Activated T-cell treated with anti-CD3 and anti-CD28 coated beads, Interleukin-2, amount 50 U/mL, for 24 hours (primary cell): Measurements from ENCODE around the gene SEBOX.
"Not testable (repeated sequence)": the region's sequence is repeated elsewhere in the genome, so short reads cannot be mapped to it uniquely, and the experiment has no call there.

Experiments
- DNase-seq: peaks from one replicate; pipeline ENCODE4 v3.0.0-alpha.2; 2020
- H3K27ac Mint-ChIP-seq: 2 replicates; pipeline ENCODE4 v1.8.0; 2020; ENCODE audit warnings: mild to moderate bottlenecking, mixed read lengths
- H3K27me3 Mint-ChIP-seq: 2 replicates; pipeline ENCODE4 v1.8.0; 2020; ENCODE audit warnings: mixed read lengths
- H3K36me3 Mint-ChIP-seq: 2 replicates; pipeline ENCODE4 v1.8.0; 2020; ENCODE audit warnings: low read depth, mixed read lengths
- H3K4me1 Mint-ChIP-seq: 2 replicates; pipeline ENCODE4 v1.8.0; 2020; ENCODE audit warnings: low read depth, mixed read lengths
- H3K4me3 Mint-ChIP-seq: 2 replicates; pipeline ENCODE4 v1.8.0; 2020; ENCODE audit warnings: mild to moderate bottlenecking, moderate library complexity, mixed read lengths
- H3K9me3 Mint-ChIP-seq: 2 replicates; pipeline ENCODE4 v1.8.0; 2020; ENCODE audit warnings: mixed read lengths

Gene SEBOX

DNA sequence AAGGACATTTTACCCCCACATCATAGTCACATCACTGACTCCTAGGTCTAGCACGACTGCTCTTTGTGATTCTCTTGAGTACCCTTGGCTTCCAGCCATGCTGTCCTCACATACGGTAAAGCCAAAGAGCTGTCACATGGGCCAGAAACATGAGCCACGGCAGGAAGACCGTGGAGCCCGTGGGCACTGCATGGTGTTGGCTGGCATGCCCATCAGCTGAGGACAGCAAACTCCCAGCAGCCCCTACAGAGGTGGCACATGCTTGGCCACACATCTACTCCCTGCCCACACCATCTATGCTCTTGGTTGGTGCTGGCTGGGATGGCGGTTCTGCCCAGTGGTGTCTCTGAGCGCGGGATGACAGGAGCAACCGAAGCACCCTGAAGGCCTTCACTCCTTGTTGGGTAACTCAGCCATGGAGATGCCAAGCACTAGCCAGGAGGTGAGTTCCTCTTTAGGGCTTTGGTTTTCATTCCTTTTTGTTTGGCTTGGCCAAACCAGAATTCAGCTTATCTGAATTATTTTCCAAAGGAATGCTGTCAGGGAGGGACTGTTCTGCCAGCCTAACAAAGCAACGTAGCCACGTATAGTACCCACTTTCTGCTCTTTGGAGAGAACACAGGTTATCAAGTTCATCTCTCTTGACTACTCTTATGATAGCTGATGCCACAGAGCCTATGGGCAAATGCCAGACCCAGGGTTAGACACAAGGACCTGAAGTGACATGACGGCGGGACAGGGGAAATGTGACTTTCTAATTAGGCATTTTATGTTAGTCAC, 19.4 kb downstream of the SEBOX start:
- no peak overlapping the region for H3K4me3 Mint-ChIP-seq
- peaks cover 2% of the 10 kb centered on the region for H3K4me1 Mint-ChIP-seq
- H3K36me3 Mint-ChIP-seq, result peaks cover 97% of the 10 kb centered on the region

DNA sequence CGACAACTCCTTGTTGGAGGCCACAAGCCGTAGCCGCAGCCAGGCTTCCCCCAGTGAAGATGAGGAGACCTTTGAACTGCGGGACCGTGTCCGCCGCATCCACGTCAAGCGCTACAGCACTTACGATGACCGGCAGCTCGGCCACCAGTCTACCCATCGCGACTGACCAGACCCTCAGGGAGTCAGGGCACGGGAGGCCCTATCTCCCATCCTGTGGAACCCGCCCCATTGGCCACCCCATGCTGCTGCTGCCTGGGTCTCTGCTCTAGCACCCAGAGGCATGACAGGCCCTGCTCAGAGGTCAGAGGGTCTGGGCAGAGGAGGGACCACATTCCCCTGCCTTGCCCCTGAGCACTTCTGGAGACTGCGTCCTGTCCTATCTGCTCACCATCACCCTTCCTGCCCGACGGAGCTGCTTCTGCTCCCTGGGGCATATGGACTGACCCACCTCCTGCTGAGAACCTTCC, 20.5 kb downstream of the SEBOX start:
- H3K27me3 Mint-ChIP-seq, result no peaks in the 10 kb centered on the region
- H3K36me3 Mint-ChIP-seq, result peaks cover 97% of the 10 kb centered on the region
- no peaks in the 10 kb centered on the region for H3K9me3 Mint-ChIP-seq
- H3K27ac Mint-ChIP-seq, result peak overlapping the region; percentile 13
- no peak overlapping the region for H3K4me3 Mint-ChIP-seq
- H3K4me1 Mint-ChIP-seq, result peaks cover 2% of the 10 kb centered on the region
- DNase-seq, result no peak

More for the DNA sequence above, 19.4 kb downstream of the SEBOX start:
- no peaks in the 10 kb centered on the region for H3K27me3 Mint-ChIP-seq
- no peaks in the 10 kb centered on the region for H3K9me3 Mint-ChIP-seq
- peak overlapping the region; percentile 66 for H3K27ac Mint-ChIP-seq
- DNase-seq, result no peak

DNA sequence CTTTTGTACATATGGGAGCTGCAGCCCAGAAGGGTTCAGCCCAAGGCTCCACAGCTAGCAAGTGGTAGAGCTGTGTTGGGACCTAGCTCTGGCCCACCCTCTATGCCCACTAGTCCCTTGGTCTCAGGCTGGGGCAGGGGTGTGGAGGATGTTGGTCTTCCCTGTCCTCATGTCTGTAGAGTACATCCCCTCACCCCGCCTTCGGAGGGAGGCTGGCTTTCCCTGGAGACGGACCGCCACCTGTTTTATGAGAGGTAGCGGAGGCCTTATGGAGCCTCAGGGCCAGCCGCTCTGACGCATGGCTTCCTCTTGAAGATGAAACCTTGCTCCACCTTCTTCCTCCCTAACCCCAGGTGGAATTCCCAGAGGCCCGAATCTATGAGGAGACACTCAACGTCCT, 21.0 kb downstream of the SEBOX start:
- DNase-seq, result no peak
- peaks cover 2% of the 10 kb centered on the region for H3K4me1 Mint-ChIP-seq
- peak overlapping the region; percentile 13 for H3K27ac Mint-ChIP-seq
- no peak overlapping the region for H3K4me3 Mint-ChIP-seq
- no peaks in the 10 kb centered on the region for H3K9me3 Mint-ChIP-seq
- H3K27me3 Mint-ChIP-seq, result no peaks in the 10 kb centered on the region
- H3K36me3 Mint-ChIP-seq, result peaks cover 98% of the 10 kb centered on the region

DNA sequence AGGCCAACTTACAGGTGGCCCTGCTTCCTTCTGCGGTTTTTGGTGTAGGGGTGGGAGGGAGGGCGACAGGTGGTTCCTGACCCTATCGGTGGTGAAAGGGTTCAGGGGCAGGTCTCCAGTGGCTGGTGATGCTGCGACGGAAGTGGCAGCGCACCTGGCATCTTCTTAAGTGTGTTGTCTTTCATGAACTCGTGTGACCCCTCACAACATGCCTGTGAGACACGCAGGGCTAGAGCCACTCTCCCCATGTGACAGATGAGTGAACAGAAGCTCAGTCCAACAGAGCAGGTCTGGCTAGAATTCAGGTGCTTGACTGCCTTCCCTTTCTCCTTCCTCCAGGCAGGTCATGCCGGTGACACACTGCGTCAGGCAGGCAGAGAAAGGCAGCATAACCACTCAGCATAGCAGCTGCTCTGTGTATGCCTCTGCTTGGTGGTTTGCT, 21.5 kb downstream of the SEBOX start:
- Mint-ChIP-seq H3K4me1 (peaks cover 4% of the 10 kb centered on the region), H3K4me3 (no peak overlapping the region), H3K27me3 (no peaks in the 10 kb centered on the region), H3K27ac (peak overlapping the region; percentile 13), H3K36me3 (peaks cover 95% of the 10 kb centered on the region), H3K9me3 (no peaks in the 10 kb centered on the region)
- DNase-seq, result no peak

DNA sequence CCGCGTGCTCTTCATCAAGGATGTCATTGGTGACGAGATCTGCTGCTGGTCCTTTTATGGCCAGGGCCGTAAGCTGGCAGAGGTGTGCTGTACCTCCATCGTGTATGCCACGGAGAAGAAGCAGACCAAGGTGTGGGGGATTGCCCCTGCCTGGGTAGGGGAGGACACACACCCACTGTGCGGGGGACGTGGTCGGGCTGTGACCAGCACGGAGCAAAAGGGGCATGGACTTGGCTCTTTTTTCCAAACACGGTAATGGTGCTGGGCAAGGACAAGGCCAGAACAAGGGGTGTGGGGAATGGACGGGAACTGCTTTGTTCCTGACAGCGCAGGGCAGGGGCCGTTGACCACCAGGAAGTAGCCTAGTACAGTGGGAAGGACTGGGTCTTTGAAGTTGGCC, 22.7 kb downstream of the SEBOX start:
- DNase-seq, result no peak
- Mint-ChIP-seq H3K27ac (peak overlapping the region; percentile 57), H3K36me3 (peaks cover 85% of the 10 kb centered on the region), H3K27me3 (no peaks in the 10 kb centered on the region), H3K4me1 (peaks cover 13% of the 10 kb centered on the region), H3K9me3 (no peaks in the 10 kb centered on the region), H3K4me3 (no peak overlapping the region)

DNA sequence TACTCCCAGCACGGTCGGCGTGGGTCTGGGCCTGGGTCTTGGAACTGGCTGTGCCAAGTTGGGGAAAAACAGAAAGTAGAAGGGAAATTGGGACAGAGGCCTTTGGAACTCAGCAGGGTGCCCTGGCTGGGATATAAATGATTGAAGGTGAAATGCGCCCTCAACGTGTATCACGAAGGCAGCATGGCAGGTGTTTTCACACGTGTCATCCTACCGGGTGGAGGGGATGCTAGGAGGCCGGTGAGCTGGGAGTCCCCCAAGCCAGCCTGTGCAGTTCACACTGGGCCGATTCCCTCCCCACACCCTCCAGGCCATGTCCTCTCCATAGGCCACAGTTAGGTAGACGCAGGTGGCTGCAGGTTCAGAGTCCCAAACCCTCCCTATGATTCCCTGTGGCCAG, 23.5 kb downstream of the SEBOX start:
- no peaks in the 10 kb centered on the region for H3K27me3 Mint-ChIP-seq
- H3K9me3 Mint-ChIP-seq, result no peaks in the 10 kb centered on the region
- H3K27ac Mint-ChIP-seq, result peak overlapping the region; percentile 44
- no peak for DNase-seq
- peaks cover 77% of the 10 kb centered on the region for H3K36me3 Mint-ChIP-seq
- H3K4me1 Mint-ChIP-seq, result peaks cover 21% of the 10 kb centered on the region
- no peak overlapping the region for H3K4me3 Mint-ChIP-seq

DNA sequence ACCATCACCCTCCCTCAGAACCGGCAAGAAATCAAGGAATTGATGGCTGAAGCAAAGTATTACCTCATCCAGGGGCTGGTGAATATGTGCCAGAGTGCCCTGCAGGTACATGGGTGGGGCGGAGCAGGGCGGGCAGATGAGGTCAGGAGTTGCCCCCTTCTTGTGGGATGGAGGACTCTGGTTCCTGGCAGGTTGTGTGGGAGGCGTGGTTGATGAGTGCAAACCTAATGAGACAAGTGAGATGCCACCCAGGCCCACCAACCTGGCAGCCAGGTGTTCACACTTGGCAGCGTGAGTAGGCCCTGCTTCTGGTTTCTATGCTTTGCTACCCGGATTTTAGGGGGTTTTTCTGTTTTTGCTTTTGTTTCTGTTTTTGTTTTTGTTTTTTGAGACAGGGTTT, 24.6 kb downstream of the SEBOX start:
- Mint-ChIP-seq H3K9me3 (no peaks in the 10 kb centered on the region), H3K36me3 (peaks cover 72% of the 10 kb centered on the region), H3K4me3 (no peak overlapping the region), H3K4me1 (peaks cover 24% of the 10 kb centered on the region), H3K27ac (no peak overlapping the region), H3K27me3 (no peaks in the 10 kb centered on the region)
- DNase-seq, result no peak

DNA sequence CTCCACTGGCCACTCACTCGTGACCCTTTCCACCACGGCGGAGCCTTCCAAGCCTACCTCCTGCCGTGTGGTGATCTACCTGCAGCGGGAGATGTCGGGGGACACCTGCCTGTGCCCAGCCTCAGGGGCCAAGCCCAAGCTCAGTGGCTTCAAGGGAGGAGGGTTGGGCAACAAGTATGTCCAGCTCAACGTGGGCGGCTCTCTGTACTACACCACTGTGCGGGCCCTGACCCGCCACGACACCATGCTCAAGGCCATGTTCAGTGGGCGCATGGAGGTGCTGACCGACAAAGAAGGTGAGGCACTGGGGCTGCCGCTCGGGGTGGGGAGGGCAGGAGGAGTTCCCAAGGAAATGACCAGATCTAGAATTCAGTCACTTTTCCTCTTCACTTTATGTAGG, 25.6 kb downstream of the SEBOX start:
- H3K4me3 Mint-ChIP-seq, result no peak overlapping the region
- H3K4me1 Mint-ChIP-seq, result peaks cover 30% of the 10 kb centered on the region
- no peak for DNase-seq
- no peaks in the 10 kb centered on the region for H3K27me3 Mint-ChIP-seq
- H3K9me3 Mint-ChIP-seq, result no peaks in the 10 kb centered on the region
- H3K27ac Mint-ChIP-seq, result peak overlapping the region; percentile 26
- peaks cover 63% of the 10 kb centered on the region for H3K36me3 Mint-ChIP-seq

DNA sequence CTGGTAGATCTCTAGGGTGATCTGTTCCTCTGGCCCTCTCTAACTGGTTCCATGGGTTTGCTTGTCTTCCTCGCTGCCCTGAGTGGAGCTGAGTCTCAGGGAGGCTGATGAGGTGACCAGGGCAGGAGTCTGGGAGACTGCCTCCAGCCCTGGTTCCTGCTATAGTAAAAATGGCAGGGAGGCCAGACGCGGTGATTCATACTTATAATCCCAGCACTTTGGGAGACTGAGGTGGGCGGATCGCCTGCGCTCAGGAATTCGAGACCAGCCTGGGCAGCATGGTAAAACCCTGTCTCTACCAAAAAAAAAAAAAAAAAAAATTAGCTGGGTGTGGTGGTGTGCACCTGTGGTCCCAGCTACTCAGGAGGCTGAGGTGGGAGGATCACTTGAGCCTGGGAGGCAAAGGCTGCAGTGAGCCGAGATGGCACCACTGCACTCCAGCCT, 26.2 kb downstream of the SEBOX start:
- not testable (repeated sequence) for H3K27me3 Mint-ChIP-seq, DNase-seq, H3K4me3 Mint-ChIP-seq, H3K9me3 Mint-ChIP-seq
- Mint-ChIP-seq H3K27ac (peak overlapping the region; percentile 45), H3K36me3 (peaks cover 57% of the 10 kb centered on the region), H3K4me1 (peaks cover 37% of the 10 kb centered on the region)

DNA sequence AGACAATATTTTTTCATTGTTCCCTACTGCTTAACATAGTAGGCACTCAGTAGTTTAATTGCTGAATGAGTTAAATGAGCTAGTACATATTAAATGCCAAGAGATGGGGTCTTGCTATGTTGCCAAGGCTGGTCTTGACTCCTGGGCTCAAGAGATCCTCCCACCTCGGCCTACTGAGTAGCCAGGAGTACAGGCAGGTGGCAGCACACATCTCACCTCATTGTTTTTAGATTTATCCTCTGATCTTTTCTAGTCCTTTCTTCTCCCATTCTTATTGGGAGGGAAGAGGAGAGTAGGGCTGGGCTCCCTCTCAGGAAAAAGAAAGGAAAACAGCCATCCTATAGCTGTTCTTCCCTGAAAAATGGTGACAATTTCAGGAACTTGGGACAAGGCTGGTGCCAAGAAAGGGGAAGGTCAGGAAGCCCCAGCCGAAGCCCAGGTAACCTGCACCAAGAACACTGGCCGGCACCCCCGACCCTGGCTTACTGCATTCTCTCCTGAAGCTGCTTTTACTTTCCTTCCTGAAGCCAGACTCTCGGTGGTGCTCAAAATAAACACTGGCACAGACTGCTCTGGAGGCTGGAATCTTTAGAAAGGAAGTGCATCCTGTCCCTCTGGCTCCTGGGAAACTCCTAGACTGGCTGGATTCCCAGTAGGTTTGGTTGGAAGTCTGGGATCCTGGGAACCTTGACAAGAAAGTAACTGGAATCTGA, 26.8 kb downstream of the SEBOX start:
- H3K4me3 Mint-ChIP-seq, result no peak overlapping the region
- no peaks in the 10 kb centered on the region for H3K27me3 Mint-ChIP-seq
- H3K27ac Mint-ChIP-seq, result peak overlapping the region; percentile 45
- peaks cover 40% of the 10 kb centered on the region for H3K4me1 Mint-ChIP-seq
- no peak for DNase-seq
- no peaks in the 10 kb centered on the region for H3K9me3 Mint-ChIP-seq
- H3K36me3 Mint-ChIP-seq, result peaks cover 52% of the 10 kb centered on the region

DNA sequence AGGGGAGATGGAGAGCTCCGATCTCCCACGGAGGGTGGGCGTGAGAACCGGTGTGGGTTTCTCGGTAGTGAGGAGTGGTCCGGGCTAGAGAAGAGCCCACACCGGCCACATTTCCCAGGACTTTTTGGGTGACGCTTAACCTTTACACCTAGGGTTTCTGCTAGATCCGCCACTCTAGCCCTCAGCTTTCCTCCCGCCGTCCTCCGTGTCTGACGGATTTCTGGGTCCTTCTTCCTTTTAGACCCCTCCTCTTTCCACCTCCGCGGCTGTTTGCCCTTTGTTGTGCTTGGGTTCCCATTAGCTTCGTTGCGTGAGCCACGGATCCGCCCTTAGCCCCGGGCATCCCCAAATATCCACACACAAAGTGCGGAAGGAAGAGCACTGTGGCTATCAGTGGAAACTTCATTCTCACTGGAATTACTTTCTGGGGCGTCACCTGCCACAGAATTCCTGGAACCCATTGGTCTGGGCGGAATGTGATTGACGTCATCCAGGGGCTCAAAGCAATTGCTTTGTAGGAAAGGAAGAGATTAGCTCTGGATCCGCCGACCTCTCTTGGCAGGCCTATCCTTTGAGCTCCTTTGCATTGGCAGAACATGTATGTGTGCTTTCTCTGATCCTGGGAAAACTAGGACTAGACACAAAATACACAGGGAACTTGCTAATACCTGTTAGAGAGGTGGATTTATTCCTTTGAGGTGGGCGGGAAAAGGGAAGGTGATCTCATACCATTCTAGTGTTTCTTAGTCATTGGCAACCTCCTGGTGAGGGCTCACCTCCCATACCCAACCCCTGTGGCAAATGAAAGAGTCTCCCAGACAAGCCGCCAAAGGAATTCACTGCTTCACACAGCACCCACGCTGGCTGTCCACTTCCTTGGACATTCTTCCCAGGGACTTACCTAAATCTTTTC, 28.8 kb downstream of the SEBOX start:
- peak; percentile 49 for DNase-seq
- Mint-ChIP-seq H3K27ac (peak overlapping the region; percentile 94), H3K36me3 (peaks cover 39% of the 10 kb centered on the region), H3K27me3 (no peaks in the 10 kb centered on the region), H3K4me1 (peaks cover 47% of the 10 kb centered on the region), H3K4me3 (peak overlapping the region; percentile 94), H3K9me3 (no peaks in the 10 kb centered on the region)

DNA sequence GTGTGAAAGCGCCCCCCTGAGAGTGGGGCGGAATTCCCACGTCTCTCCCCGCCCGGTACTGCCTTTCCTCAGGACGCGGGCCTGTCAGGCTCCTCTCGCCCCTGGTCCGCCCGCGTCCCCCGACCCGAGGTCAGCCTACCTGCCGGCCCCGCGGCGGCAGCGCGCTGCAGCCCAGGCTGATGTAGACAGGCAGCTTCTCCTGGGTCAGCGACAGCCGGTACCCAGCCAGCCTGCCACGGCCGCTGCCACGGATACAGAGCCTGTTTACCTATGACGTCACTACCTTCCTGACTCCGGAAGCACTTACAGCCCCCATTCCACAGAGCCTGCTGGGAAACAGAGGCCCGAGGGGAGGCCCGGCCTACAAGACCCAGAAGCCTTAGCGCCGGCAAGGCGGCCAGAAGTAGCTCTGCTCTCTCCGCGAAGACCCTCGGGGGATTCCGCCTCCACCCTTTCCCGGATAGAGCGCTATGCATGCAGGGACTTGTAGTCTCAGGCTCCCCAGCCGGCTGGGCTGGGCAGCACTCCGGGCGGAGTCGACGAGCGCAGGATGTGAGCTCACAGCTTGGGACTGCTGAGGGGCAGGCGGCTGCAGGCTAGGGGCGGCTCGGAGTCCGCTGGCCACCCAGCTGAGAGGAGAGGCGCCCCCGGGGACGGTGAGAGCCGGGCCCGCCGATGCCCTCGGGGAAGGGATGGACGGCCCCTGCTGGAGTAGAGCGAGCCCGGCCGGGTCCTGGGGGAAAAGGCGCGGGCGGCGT, 29.6 kb downstream of the SEBOX start, which contains the start of the genes IFT20 and TNFAIP1:
Gene IFT20, minus strand, starts transcription at position 272 of the 758 bp plus-strand sequence. CDS start 3,487 bp downstream, outside the sequence.
Gene TNFAIP1, plus strand, starts transcription at position 561 of the 758 bp plus-strand sequence. CDS start 3,761 bp downstream, outside the sequence.
- Mint-ChIP-seq H3K4me1 (peaks cover 47% of the 10 kb centered on the region), H3K4me3 (peak within 1 kb of the TSS; percentile 94), H3K9me3 (no peaks in the 10 kb centered on the region), H3K27me3 (no peaks in the 10 kb centered on the region), H3K27ac (peak within 1 kb of the TSS; percentile 94), H3K36me3 (peaks cover 39% of the 10 kb centered on the region)
- peak; percentile 95 for DNase-seq

DNA sequence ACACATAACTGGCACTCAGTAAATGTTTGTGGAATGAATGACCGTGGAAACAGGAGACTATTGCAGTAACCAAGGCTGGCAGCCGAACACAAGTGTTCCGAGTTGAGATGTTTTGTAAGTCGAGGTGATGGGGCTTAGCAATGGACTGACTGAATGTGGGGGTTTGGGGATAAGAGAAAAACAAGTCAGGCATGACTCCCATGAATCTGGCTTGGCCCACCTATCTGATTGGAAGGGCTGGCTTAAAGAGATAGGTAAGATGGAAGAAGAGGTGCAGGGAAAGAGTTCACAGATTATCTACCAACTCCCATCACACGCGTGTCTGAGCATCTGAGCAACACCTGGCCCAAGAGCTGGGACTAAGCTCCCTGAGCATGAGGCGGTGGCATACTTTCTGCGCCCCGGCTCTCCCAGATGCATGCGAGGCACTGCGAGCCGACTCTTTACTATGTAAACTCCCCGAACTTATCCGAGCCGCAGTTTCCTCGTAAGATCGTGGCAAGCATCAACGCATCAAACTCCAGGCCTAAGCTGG, 30.3 kb downstream of the SEBOX start:
- Mint-ChIP-seq H3K27ac (peak overlapping the region; percentile 94), H3K9me3 (no peaks in the 10 kb centered on the region), H3K27me3 (no peaks in the 10 kb centered on the region), H3K36me3 (peaks cover 35% of the 10 kb centered on the region), H3K4me3 (peak overlapping the region; percentile 94), H3K4me1 (peaks cover 47% of the 10 kb centered on the region)
- DNase-seq, result no peak
